SU-DHL-6 (cell line): ENCODE results near the gene LIPA.

Source experiments
- H2AFZ ChIP-seq: fragments of 200-600 bp; sonication (generic); 2 replicates; pipeline ENCODE4 v1.6.1; 2014; ENCODE audit warnings: low read depth, mild to moderate bottlenecking, moderate library complexity, mixed read lengths, antibody characterized with exemption, low read length; ENCODE audit not compliant: severe bottlenecking
- H3F3A ChIP-seq: fragments of 200-600 bp; shearing (Covaris generic); 2 replicates; pipeline ENCODE4 v1.6.0; 2016; ENCODE audit warnings: antibody characterized with exemption, mild to moderate bottlenecking; ENCODE audit not compliant: insufficient read depth
- H3K27ac ChIP-seq: fragments of 200-600 bp; sonication (generic); 2 replicates; pipeline ENCODE4 v1.5.1; 2016; ENCODE audit warnings: low read depth, mild to moderate bottlenecking, low read length, moderate library complexity, mixed read lengths
- H3K27me3 ChIP-seq: fragments of 200-600 bp; sonication (generic), shearing (Covaris generic); 2 replicates; pipeline ENCODE4 v1.6.0; 2014; ENCODE audit warnings: mild to moderate bottlenecking, low read length
- H3K36me3 ChIP-seq: fragments of 200-600 bp; sonication (generic); 2 replicates; pipeline ENCODE4 v1.6.1; 2014; ENCODE audit warnings: mild to moderate bottlenecking, low read length, mixed read lengths
- H3K4me2 ChIP-seq: fragments of 300-600, 200-600 bp; shearing (Covaris generic), sonication (generic); 2 replicates; pipeline ENCODE4 v1.6.0; 2014; ENCODE audit warnings: low read length, low read depth, mild to moderate bottlenecking; ENCODE audit not compliant: poor library complexity, severe bottlenecking
- H3K4me3 ChIP-seq: fragments of 200-600 bp; sonication (generic); 2 replicates; pipeline ENCODE4 v1.5.1; 2014; ENCODE audit warnings: antibody characterized with exemption, low read length, mild to moderate bottlenecking, mixed read lengths; ENCODE audit not compliant: insufficient read depth, poor library complexity, severe bottlenecking
- H3K79me2 ChIP-seq: fragments of 200-600 bp; sonication (generic); 2 replicates; pipeline ENCODE4 v1.6.1; 2014; ENCODE audit warnings: mild to moderate bottlenecking, low read length, moderate library complexity; ENCODE audit not compliant: insufficient read depth
- H3K9ac ChIP-seq: fragments of 200-600 bp; sonication (generic); 2 replicates; pipeline ENCODE4 v1.7.0; 2014; ENCODE audit warnings: mild to moderate bottlenecking, low read length
- H3K9me2 ChIP-seq: fragments of 200-600 bp; sonication (generic); replicated peaks from 2 replicates; pipeline ENCODE4 v1.6.1; 2014; ENCODE audit warnings: low read length; ENCODE audit not compliant: insufficient read depth
- H3K9me3 ChIP-seq: fragments of 200-600 bp; sonication (generic); 2 replicates; pipeline ENCODE4 v1.6.1; 2014; ENCODE audit warnings: low read length, mixed read lengths; ENCODE audit not compliant: insufficient read depth
- H4K20me1 ChIP-seq: fragments of 200-600 bp; sonication (generic); 2 replicates; pipeline ENCODE4 v1.6.1; 2014; ENCODE audit warnings: low read depth, mild to moderate bottlenecking, antibody characterized with exemption, low read length, moderate library complexity, mixed read lengths
- EZH2phosphoT487 ChIP-seq: fragments of 200-600 bp; sonication (generic), shearing (Covaris generic); conservative IDR thresholded peaks from 2 replicates; pipeline ENCODE4 v1.6.1; 2018; ENCODE audit warnings: mild to moderate bottlenecking, antibody characterized with exemption, low read length, moderate library complexity, mixed read lengths
- TF ChIP-seq, protein P1 (sequence below): fragments of 200-600 bp; sonication (generic); IDR thresholded peaks from one replicate; pipeline ENCODE4 v1.5.1; 2017; ENCODE audit warnings: antibody characterized with exemption, mild to moderate bottlenecking, low read length, moderate library complexity; ENCODE audit not compliant: insufficient read depth, poor library complexity, severe bottlenecking

LIPA gene

GRCh38 chr10:89209718-89210117 is 41.9 kb downstream of the LIPA start:
- no peak overlapping the region for H3K4me3 ChIP-seq
- no peaks in the 10 kb centered on the region for H3K36me3 ChIP-seq
- H3K4me2 ChIP-seq, result no peak overlapping the region
- H2AFZ ChIP-seq, result no peak overlapping the region
- no peak overlapping the region for H3K27ac ChIP-seq
- no peaks in the 10 kb centered on the region for H3K79me2 ChIP-seq
- H3K9ac ChIP-seq, result no peak overlapping the region
- TF ChIP-seq, protein P1, sequence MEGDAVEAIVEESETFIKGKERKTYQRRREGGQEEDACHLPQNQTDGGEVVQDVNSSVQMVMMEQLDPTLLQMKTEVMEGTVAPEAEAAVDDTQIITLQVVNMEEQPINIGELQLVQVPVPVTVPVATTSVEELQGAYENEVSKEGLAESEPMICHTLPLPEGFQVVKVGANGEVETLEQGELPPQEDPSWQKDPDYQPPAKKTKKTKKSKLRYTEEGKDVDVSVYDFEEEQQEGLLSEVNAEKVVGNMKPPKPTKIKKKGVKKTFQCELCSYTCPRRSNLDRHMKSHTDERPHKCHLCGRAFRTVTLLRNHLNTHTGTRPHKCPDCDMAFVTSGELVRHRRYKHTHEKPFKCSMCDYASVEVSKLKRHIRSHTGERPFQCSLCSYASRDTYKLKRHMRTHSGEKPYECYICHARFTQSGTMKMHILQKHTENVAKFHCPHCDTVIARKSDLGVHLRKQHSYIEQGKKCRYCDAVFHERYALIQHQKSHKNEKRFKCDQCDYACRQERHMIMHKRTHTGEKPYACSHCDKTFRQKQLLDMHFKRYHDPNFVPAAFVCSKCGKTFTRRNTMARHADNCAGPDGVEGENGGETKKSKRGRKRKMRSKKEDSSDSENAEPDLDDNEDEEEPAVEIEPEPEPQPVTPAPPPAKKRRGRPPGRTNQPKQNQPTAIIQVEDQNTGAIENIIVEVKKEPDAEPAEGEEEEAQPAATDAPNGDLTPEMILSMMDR, result no peak
- no peak for TF ChIP-seq EZH2phosphoT487
- no peaks in the 10 kb centered on the region for H3F3A ChIP-seq
- H3K9me2 ChIP-seq, result no peaks in the 10 kb centered on the region
- no peaks in the 10 kb centered on the region for H3K27me3 ChIP-seq
- H4K20me1 ChIP-seq, result no peaks in the 10 kb centered on the region
- H3K9me3 ChIP-seq, result no peaks in the 10 kb centered on the region

DNA sequence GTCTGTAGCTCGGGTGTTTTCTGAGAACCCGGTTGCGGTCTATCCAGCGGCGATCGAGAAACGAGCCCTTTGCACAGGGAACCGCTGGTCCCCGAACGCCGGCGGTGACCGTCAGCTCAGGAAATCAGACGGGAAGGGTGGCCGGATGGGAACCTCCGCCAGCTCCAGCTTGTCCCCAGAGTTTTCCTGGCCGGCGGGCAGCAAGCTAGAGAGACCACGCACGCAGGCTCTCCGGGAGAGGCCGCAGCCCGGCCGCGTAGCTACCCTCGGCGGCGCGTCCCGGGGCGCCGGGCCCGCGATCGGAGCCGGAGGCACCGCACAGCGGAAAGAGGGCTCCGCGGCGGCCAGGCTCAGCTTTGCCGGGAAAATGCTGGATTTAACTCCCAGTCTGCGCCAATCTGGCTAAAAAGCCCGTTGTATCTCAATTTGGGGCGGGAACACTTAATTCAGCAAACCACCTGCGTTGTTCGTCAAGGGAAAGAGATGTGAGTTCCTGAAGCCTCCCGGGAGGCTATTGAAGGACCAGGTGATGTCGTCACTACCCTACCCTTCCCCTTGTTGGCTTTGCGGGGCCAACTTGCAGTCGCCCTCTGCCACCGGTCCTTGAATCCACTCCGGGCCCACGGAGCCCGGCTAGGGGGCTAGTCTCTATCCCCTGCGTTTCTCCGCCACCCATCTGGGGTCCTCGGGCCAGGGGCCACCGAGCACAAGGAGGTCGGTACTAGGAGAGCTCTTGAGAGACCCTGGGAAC is 43.6 kb downstream of the LIPA start:
- Histone ChIP-seq H3F3A (no peaks in the 10 kb centered on the region), H3K27me3 (no peaks in the 10 kb centered on the region), H3K9me3 (no peaks in the 10 kb centered on the region), H3K9ac (no peak overlapping the region), H2AFZ (peak overlapping the region; percentile 3), H3K9me2 (no peaks in the 10 kb centered on the region), H3K79me2 (no peaks in the 10 kb centered on the region), H4K20me1 (no peaks in the 10 kb centered on the region), H3K36me3 (no peaks in the 10 kb centered on the region), H3K27ac (no peak overlapping the region), H3K4me3 (no peak overlapping the region), H3K4me2 (peak overlapping the region; percentile 12)
- TF ChIP-seq, protein P1, result no peak
- peak; percentile 95; the same call in 1 of the 2 replicates for TF ChIP-seq EZH2phosphoT487

DNA sequence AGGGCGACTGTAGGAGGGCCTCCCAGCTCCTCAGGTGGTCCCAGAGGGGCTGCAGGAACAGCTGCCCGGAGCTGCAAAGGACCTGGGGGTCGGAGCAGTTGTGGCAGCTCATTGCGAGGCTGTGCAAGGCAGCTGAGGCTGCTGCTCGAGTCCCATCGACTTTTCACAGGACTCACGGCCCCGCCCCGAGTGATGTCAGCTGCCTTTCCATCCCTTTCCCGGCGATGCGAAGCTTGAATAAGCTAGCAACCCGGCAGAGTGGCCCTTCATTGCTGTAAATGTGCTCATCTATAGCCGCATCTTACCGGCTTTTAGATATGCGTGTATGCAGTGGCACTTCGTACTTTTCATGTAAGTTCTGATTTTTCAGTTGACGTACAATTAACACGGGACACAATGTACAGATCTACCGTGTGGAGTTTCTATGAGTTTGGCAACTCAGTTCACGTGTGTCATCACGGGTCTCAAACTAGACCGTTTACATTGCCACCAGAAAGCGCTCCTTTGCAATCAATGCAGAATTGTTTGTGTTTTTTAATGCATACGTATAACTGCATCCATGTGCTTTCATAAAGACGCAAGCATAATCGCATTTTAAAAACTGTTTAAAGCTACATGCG is 44.3 kb downstream of the LIPA start, which contains the start of gene CH25H:
CH25H (minus strand) TSS at position 137 of the 620 bp plus-strand sequence; CDS start at position 112, 25 bp downstream.
- Histone ChIP-seq H3K4me2 (peak within 1 kb of the TSS; percentile 12), H2AFZ (peak within 1 kb of the TSS; percentile 3), H3K9me2 (no peaks in the 10 kb centered on the region), H3K27ac (no peak within 1 kb of the TSS), H3F3A (no peaks in the 10 kb centered on the region), H3K79me2 (no peaks in the 10 kb centered on the region), H3K36me3 (no peaks in the 10 kb centered on the region), H3K4me3 (no peak within 1 kb of the TSS), H4K20me1 (no peaks in the 10 kb centered on the region), H3K9ac (no peak within 1 kb of the TSS), H3K27me3 (no peaks in the 10 kb centered on the region), H3K9me3 (no peaks in the 10 kb centered on the region)
- TF ChIP-seq, protein P1, result no peak
- TF ChIP-seq EZH2phosphoT487, result no peak
